ENCODE measurements around the gene CASP10. TPM values are rescaled to one million over a fixed set of nuclear protein-coding genes. Genes with fewer than 3 reads are reported as not detected.

Gene CASP10
- total and polyA plus RNA-seq, 9 of the 15 experiments (the other 6 are each of a cell fraction or from before 2014, with no cell fraction given), result 7.1 to 20.4 (median 10.8) TPM

GRCh38 chr2:201248288-201248844 lies 65.4 kb downstream of the CASP10 start (continued):
- TF ChIP-seq E2F6 (IDR thresholded peaks at IDR 0.05; ENCODE audit: borderline replicate concordance in 1 of 2, extremely low read depth in 1 of 2, insufficient read depth in 1 of 2, insufficient read length in 1 of 2, low read depth in 1 of 2, low read length in 1 of 2, poor library complexity in 1 of 2, severe bottlenecking in 1 of 2) (no peak), PHF20 (IDR thresholded peaks at IDR 0.05; ENCODE audit: partially characterized antibody) (no peak), ZNF668 (CRISPR knock-in tag; IDR thresholded peaks at IDR 0.05) (no peak), NKRF (IDR thresholded peaks at IDR 0.05; ENCODE audit: borderline replicate concordance) (peak; percentile 71; the same call in 1 of the 2 replicates), ZNF324 (CRISPR knock-in tag; IDR thresholded peaks at IDR 0.05) (no peak), SMAD4 (CRISPR knock-in tag; conservative IDR thresholded peaks at IDR 0.05) (no peak), CLOCK (CRISPR knock-in tag; IDR thresholded peaks at IDR 0.05; ENCODE audit: borderline replicate concordance) (no peak), TSC22D4 (tag; IDR thresholded peaks at IDR 0.05) (no peak), XRCC3 (IDR thresholded peaks at IDR 0.05) (no peak), CUX1 (CRISPR knock-in tag; IDR thresholded peaks at IDR 0.05) (no peak)
- TF ChIP-seq, protein P1, sequence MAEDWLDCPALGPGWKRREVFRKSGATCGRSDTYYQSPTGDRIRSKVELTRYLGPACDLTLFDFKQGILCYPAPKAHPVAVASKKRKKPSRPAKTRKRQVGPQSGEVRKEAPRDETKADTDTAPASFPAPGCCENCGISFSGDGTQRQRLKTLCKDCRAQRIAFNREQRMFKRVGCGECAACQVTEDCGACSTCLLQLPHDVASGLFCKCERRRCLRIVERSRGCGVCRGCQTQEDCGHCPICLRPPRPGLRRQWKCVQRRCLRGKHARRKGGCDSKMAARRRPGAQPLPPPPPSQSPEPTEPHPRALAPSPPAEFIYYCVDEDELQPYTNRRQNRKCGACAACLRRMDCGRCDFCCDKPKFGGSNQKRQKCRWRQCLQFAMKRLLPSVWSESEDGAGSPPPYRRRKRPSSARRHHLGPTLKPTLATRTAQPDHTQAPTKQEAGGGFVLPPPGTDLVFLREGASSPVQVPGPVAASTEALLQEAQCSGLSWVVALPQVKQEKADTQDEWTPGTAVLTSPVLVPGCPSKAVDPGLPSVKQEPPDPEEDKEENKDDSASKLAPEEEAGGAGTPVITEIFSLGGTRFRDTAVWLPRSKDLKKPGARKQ (CRISPR knock-in tag; IDR thresholded peaks at IDR 0.05), result no peak

Data from K562 (cell line).